T-cell (primary cell): ENCODE data around the gene PDXDC1. TPM values are rescaled to one million over a fixed set of nuclear protein-coding genes. Genes with fewer than 3 reads are reported as not detected.
"Not testable (repeated sequence)": the region's sequence is repeated elsewhere in the genome, so short reads cannot be mapped to it uniquely, and the experiment has no call there.

ENCODE experiments used
- ATAC-seq, 4 experiments: fragments of 200-7000 bp in 3 of 4; fragments of 150-1000 bp in 1 of 4; cut with Tn5 transposase; replicated peaks in 1 of 4; 1 replicate in 3 of 4; 2 replicates in 1 of 4; pipeline ENCODE4 v1.10.0; 2021; ENCODE audit warnings: moderate library complexity in 3 of 4, mild to moderate bottlenecking in 2 of 4, moderate number of reproducible peaks in 1 of 4
- CTCF ChIA-PET, 2 donors: fragments of 300-600 bp; sonication (Branson Sonifier 250); formaldehyde crosslinking; loops; one replicate each; lab custom pipeline; 2022; ENCODE audit warnings: antibody characterized with exemption in 2 of 2; lab: Charles Lee
- POLR2A ChIA-PET, 2 donors: fragments of 300-600 bp; sonication (Branson Sonifier 250); formaldehyde crosslinking; loops; one replicate each; lab custom pipeline; 2022; ENCODE audit warnings: antibody characterized with exemption in 2 of 2; lab: Charles Lee
- DNase-seq, 35 experiments: peaks; one replicate each; pipeline versions ENCODE4 v3.0.0 to v3.0.0-alpha.2; 2013 to 2023
- H3K27ac ChIP-seq: one replicate; pipeline ENCODE4 v1.5.1; 2013; ENCODE audit warnings: low read length
- H3K27me3 ChIP-seq, 2 experiments: replicated peaks in 1 of 2; 1 replicate in 1 of 2; 2 replicates in 1 of 2; pipeline versions ENCODE4 v1.6.1 to v1.7.0; 2013; ENCODE audit warnings: low read length in 1 of 2, mixed read lengths in 1 of 2; ENCODE audit not compliant: control insufficient read depth in 2 of 2, insufficient read depth in 2 of 2; ENCODE audit errors: extremely low read depth in 1 of 2
- H3K36me3 ChIP-seq, 2 donors: 1 replicate in 1 of 2; 2 replicates in 1 of 2; pipeline versions ENCODE4 v1.6.1 to v1.7.0; 2013; ENCODE audit warnings: low read length in 1 of 2; ENCODE audit not compliant: control insufficient read depth in 2 of 2, insufficient read depth in 1 of 2; ENCODE audit errors: extremely low read depth in 1 of 2
- H3K4me1 ChIP-seq, 2 experiments: 1 replicate in 1 of 2; 2 replicates in 1 of 2; pipeline versions ENCODE4 v1.6.1 to v1.7.0; 2013; ENCODE audit warnings: low read length in 2 of 2, mixed read lengths in 1 of 2; ENCODE audit not compliant: insufficient read depth in 2 of 2, control insufficient read depth in 1 of 2; ENCODE audit errors: extremely low read depth in 1 of 2
- H3K4me3 ChIP-seq, 2 donors: 1 replicate in 1 of 2; 2 replicates in 1 of 2; pipeline versions ENCODE4 v1.5.1 to v1.7.0; 2013; ENCODE audit warnings: mild to moderate bottlenecking in 2 of 2, low read length in 1 of 2, moderate library complexity in 1 of 2; ENCODE audit not compliant: control insufficient read depth in 1 of 2; ENCODE audit errors: extremely low read depth in 1 of 2
- H3K9me3 ChIP-seq: 2 replicates; pipeline ENCODE4 v1.7.0; 2013
- H3K27ac Mint-ChIP-seq, 2 donors: one replicate each; pipeline ENCODE4 v1.8.0; 2020 to 2021; ENCODE audit warnings: mild to moderate bottlenecking in 2 of 2, mixed read lengths in 2 of 2
- H3K27me3 Mint-ChIP-seq, 2 donors: one replicate each; pipeline ENCODE4 v1.8.0; 2021 to 2022; ENCODE audit warnings: mixed read lengths in 2 of 2
- H3K36me3 Mint-ChIP-seq: one replicate; pipeline ENCODE4 v1.8.0; 2021; ENCODE audit warnings: mixed read lengths
- H3K4me1 Mint-ChIP-seq, 3 donors: one replicate each; pipeline ENCODE4 v1.8.0; 2020 to 2022; ENCODE audit warnings: mixed read lengths in 3 of 3, mild to moderate bottlenecking in 1 of 3
- H3K4me3 Mint-ChIP-seq, 3 donors: one replicate each; pipeline ENCODE4 v1.8.0; 2020 to 2022; ENCODE audit warnings: mild to moderate bottlenecking in 3 of 3, mixed read lengths in 3 of 3, moderate library complexity in 3 of 3
- H3K9me3 Mint-ChIP-seq, 3 donors: one replicate each; pipeline ENCODE4 v1.8.0; 2020 to 2022; ENCODE audit warnings: mixed read lengths in 3 of 3
- WGBS: methylation state at CpG from one replicate; pipeline ENCODE4 v1.1.5; 2013; ENCODE audit warnings: missing lambda C conversion rate; ENCODE audit not compliant: insufficient coverage; 5-methylcytosine and 5-hydroxymethylcytosine counted together
- total RNA-seq, 35 experiments: library from RNA in 6 of 35; stranded (reverse) in 6 of 35; fragments of 120-200 nt in 1 of 35; gene quantifications; one replicate each; pipeline versions ENCODE4 v1.2.1 to v1.2.4 and lab custom pipeline; 2013 to 2026

The PDXDC1 gene
- total RNA-seq, 5 donors from 2014 or later (not counting 1 experiment from before 2014, with no cell fraction given): 63.3 to 84.7 (median 72.4) TPM

DNA sequence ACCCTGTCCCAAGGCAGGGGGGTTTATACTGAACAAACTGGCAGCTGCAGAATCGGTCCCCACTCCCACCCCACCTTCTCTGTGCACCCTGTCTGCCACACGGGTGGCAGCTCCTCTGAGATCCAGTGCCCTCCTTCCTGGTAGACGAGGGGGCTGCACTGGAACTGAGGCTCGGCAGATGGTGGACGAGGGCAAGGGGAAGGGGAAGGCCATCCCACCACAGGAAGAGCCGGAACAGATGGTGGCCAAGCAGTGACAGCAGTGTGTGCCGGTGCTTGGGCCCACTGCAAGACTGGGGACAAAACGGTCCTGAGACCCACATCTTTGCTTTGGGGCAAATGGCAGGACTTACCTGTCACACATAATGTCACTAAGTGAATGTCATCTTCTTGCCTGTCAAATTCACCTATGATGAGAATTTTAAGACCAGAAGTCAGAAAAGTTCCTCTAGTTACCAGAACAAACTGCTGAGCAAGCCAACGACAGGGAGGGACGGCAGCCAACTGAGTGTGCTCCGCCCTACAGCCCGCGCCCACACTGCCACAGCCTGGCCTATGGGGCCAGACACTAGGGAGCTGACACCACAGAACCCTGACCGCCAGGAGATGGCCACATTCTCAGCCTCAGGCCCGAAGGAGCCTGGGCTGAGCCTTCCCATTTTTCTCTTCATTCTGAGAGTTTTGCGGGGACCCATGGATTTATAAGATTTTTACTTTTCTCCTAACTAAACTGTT is 66.6 kb downstream of the PDXDC1 start:
- CTCF ChIA-PET: no interaction called here
- Mint-ChIP-seq H3K9me3 (no peaks in the 10 kb centered on the region), H3K4me3 (no peak overlapping the region), H3K27ac (peak overlapping the region in 1 of 2 donors; percentile 4), H3K27me3 (no peaks in the 10 kb centered on the region), H3K36me3 (peaks cover 37% of the 10 kb centered on the region), H3K4me1 (no peaks in the 10 kb centered on the region)
- DNase-seq: no peak
- no peaks in the 10 kb centered on the region for H3K9me3 ChIP-seq
- 85% methylated on average over 12 of the region's 16 CpGs for WGBS
- H3K4me1 ChIP-seq: no peaks in the 10 kb centered on the region
- no peak for ATAC-seq
- no peak overlapping the region for H3K27ac ChIP-seq
- peaks cover 10 to 55% of the 10 kb centered on the region in 2 donors for H3K36me3 ChIP-seq
- POLR2A ChIA-PET: no interaction called here
- H3K4me3 ChIP-seq: no peak overlapping the region
- H3K27me3 ChIP-seq: no peaks in the 10 kb centered on the region

GRCh38 chr16:15043344-15043743 is 68.5 kb downstream of the PDXDC1 start:
- ATAC-seq (no peak), DNase-seq (no peak)
- H3K9me3 ChIP-seq: no peaks in the 10 kb centered on the region
- H3K27ac ChIP-seq: no peak overlapping the region
- no peak overlapping the region for H3K4me3 Mint-ChIP-seq
- no peaks in the 10 kb centered on the region for H3K27me3 ChIP-seq
- CTCF ChIA-PET: no interaction called here
- H3K36me3 ChIP-seq: peaks cover 10 to 47% of the 10 kb centered on the region in 2 donors
- H3K9me3 Mint-ChIP-seq: no peaks in the 10 kb centered on the region
- H3K4me1 ChIP-seq: no peaks in the 10 kb centered on the region
- POLR2A ChIA-PET: no interaction called here
- H3K36me3 Mint-ChIP-seq: peaks cover 34% of the 10 kb centered on the region
- 100% methylated on average over 2 of the region's 5 CpGs for WGBS
- no peak overlapping the region for H3K4me3 ChIP-seq
- no peak overlapping the region for H3K27ac Mint-ChIP-seq
- no peaks in the 10 kb centered on the region for H3K27me3 Mint-ChIP-seq
- no peaks in the 10 kb centered on the region for H3K4me1 Mint-ChIP-seq

DNA sequence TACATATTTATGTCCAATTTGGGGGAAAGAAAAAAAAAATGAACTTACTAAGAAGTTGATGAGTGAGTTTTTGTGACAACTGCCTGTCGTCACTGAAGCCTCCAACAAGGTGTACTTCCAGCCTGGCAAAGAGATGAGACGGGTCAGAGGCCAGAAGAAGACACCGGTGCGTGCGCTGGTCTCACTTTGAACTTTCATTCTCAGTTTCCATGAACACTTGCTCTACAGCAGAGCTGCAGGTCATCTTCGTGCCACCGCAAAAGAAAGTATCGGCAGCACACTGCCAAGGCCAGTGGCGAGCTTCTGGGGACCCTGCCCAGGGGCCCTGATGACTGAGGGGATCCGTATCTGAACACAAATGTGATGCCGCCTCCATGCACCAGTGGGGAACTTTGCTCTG is 69.5 kb downstream of the PDXDC1 start:
- WGBS: 89% methylated on average over 10 of the region's 11 CpGs
- Histone ChIP-seq H3K4me1 (no peaks in the 10 kb centered on the region), H3K36me3 (peaks cover 3 to 38% of the 10 kb centered on the region in 2 donors), H3K9me3 (no peaks in the 10 kb centered on the region), H3K27ac (no peak overlapping the region), H3K4me3 (no peak overlapping the region), H3K27me3 (no peaks in the 10 kb centered on the region)
- no peak for ATAC-seq
- Mint-ChIP-seq H3K27ac (peak overlapping the region in 1 of 2 donors; percentile 52), H3K4me3 (no peak overlapping the region), H3K4me1 (no peaks in the 10 kb centered on the region), H3K9me3 (no peaks in the 10 kb centered on the region), H3K36me3 (peaks cover 31% of the 10 kb centered on the region), H3K27me3 (no peaks in the 10 kb centered on the region)
- POLR2A ChIA-PET: no interaction called here
- CTCF ChIA-PET: no interaction called here
- DNase-seq: no peak

DNA sequence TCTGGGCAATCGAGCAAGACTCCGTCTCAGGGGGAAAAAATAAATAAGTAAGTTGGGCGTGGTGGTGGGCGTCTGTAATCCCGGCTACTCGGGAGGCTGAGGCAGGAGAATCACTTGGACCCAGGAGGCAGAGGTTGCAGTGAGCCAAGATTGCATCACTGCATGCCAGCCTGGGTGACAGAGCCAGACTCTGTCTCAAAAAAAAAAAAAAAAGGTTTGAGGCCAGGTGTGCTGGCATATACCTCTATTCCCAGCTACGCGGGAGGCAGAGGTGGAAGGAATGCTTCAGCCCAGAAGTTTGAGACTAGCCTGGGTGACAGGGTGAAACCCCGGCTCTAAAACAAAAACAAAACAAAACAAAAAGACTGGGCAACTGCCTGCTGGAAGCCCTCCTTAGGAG is 70.4 kb downstream of the PDXDC1 start:
- H3K27me3 ChIP-seq, H3K9me3 Mint-ChIP-seq, H3K9me3 ChIP-seq, CTCF ChIA-PET, H3K4me1 Mint-ChIP-seq, H3K4me1 ChIP-seq, H3K4me3 Mint-ChIP-seq, H3K27me3 Mint-ChIP-seq, H3K27ac ChIP-seq, DNase-seq, ATAC-seq, H3K27ac Mint-ChIP-seq, POLR2A ChIA-PET, H3K4me3 ChIP-seq: not testable (repeated sequence)
- WGBS: 100% methylated on average over 6 of the region's 9 CpGs
- peaks cover 25% of the 10 kb centered on the region for H3K36me3 Mint-ChIP-seq
- H3K36me3 ChIP-seq: peaks cover 3 to 28% of the 10 kb centered on the region in 2 donors

GRCh38 chr16:15046692-15047376 is 72.0 kb downstream of the PDXDC1 start:
- H3K4me1 Mint-ChIP-seq: peaks cover 0 to 11% (median 9%) of the 10 kb centered on the region in 3 donors
- Histone ChIP-seq H3K4me3 (no peak overlapping the region), H3K27ac (no peak overlapping the region), H3K4me1 (no peaks in the 10 kb centered on the region), H3K27me3 (no peaks in the 10 kb centered on the region), H3K36me3 (peaks cover 3 to 18% of the 10 kb centered on the region in 2 donors), H3K9me3 (no peaks in the 10 kb centered on the region)
- 97% methylated on average over 11 of the region's 21 CpGs for WGBS
- H3K9me3 Mint-ChIP-seq: no peaks in the 10 kb centered on the region
- no peak overlapping the region for H3K4me3 Mint-ChIP-seq
- peaks cover 18% of the 10 kb centered on the region for H3K36me3 Mint-ChIP-seq
- ChIA-PET CTCF (no interaction called here), POLR2A (no interaction called here)
- no peaks in the 10 kb centered on the region for H3K27me3 Mint-ChIP-seq
- ATAC-seq (no peak), DNase-seq (no peak)
- no peak overlapping the region for H3K27ac Mint-ChIP-seq

DNA sequence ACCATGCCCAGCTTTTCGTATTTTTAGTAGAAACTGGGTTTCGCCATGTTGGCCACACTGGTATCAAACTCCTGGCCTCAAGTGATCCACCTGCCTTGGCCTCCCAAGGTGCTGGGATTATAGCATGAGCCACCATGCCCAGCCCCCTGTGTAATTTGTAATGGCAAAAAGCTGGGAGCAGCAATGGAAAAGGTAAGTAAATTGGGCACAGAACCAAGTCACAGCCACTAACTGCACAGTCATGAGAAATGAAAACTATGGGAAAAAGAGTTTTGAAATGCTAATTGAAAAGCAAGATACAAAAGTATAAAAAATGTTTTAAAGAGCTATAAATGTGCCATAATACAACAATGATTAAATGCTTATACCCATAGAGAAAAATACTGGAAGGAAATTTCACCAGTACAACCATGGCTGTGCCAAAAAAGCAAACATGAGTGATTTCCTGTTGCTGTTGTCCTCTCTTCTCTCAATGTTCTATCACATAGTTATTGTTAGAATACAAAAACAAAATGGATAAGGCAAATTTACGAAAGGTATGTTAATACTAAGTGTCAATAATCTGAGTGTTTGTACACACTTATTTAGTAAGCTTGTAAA is 74.9 kb downstream of the PDXDC1 start:
- no peak for ATAC-seq
- Histone ChIP-seq H3K4me1 (peaks cover 0 to 9% of the 10 kb centered on the region in 2 experiments), H3K36me3 (peaks cover 3 to 11% of the 10 kb centered on the region in 2 donors), H3K27me3 (no peaks in the 10 kb centered on the region), H3K4me3 (no peak overlapping the region), H3K9me3 (no peaks in the 10 kb centered on the region), H3K27ac (no peak overlapping the region)
- H3K36me3 Mint-ChIP-seq: peaks cover 11% of the 10 kb centered on the region
- H3K27ac Mint-ChIP-seq: no peak overlapping the region
- H3K4me1 Mint-ChIP-seq: peaks cover 9 to 20% (median 20%) of the 10 kb centered on the region in 3 donors
- no peak overlapping the region for H3K4me3 Mint-ChIP-seq
- no peaks in the 10 kb centered on the region for H3K27me3 Mint-ChIP-seq
- no peaks in the 10 kb centered on the region for H3K9me3 Mint-ChIP-seq
- DNase-seq: no peak
- WGBS: 100% methylated on average over 2 of the region's 3 CpGs
- ChIA-PET POLR2A (no interaction called here), CTCF (no interaction called here)
